Keratinocyte (primary cell): ENCODE data around the gene PLA2G4C. TPM values are rescaled to one million over a fixed set of nuclear protein-coding genes. Genes with fewer than 3 reads are reported as not detected.

Experiments
- DNase-seq: peaks from one replicate; pipeline ENCODE4 v3.0.0-alpha.2; 2011; ENCODE audit warnings: low read depth, missing footprints, low spot score
- FAIRE-seq: peaks from 2 replicates; lab custom pipeline; 2011; peaks lifted over from hg19 to GRCh38; lab: Jason Lieb, UNC
- H2AFZ ChIP-seq: 2 replicates; pipeline ENCODE4 v1.6.0; 2012; ENCODE audit warnings: low read length, control low read depth, inconsistent platforms; ENCODE audit not compliant: control insufficient read depth
- H3K27ac ChIP-seq: 2 replicates; pipeline ENCODE4 v1.5.1; 2011; ENCODE audit warnings: low read length; ENCODE audit not compliant: control insufficient read depth, insufficient read depth
- H3K27me3 ChIP-seq: 3 replicates; pipeline ENCODE4 v1.6.0; 2011; ENCODE audit warnings: low read length; ENCODE audit not compliant: control insufficient read depth, insufficient read depth; ENCODE audit errors: extremely low read depth
- H3K36me3 ChIP-seq, 2 experiments: 2 replicates in 1 of 2; 3 replicates in 1 of 2; pipeline ENCODE4 v1.5.1; 2011; ENCODE audit warnings: low read length in 2 of 2, mild to moderate bottlenecking in 1 of 2; ENCODE audit not compliant: control insufficient read depth in 2 of 2, insufficient read depth in 2 of 2; ENCODE audit errors: extremely low read depth in 1 of 2
- H3K4me1 ChIP-seq: 3 replicates; pipeline ENCODE4 v1.5.1; 2011; ENCODE audit warnings: low read length; ENCODE audit not compliant: control insufficient read depth, insufficient read depth; ENCODE audit errors: extremely low read depth
- H3K4me2 ChIP-seq: 3 replicates; pipeline ENCODE4 v1.6.0; 2011; ENCODE audit warnings: low read depth, low read length; ENCODE audit not compliant: control insufficient read depth, insufficient read depth; ENCODE audit errors: extremely low read depth
- H3K4me3 ChIP-seq, 3 experiments: fragments of 200-600 bp in 1 of 3; sonication (generic) in 1 of 3; 2 replicates in 2 of 3; 3 replicates in 1 of 3; pipeline ENCODE4 v1.5.1; 2011 to 2016; ENCODE audit warnings: low read length in 3 of 3, mild to moderate bottlenecking in 3 of 3, control low read depth in 2 of 3, inconsistent platforms in 1 of 3, low read depth in 1 of 3, mixed read lengths in 1 of 3, mixed run types in 1 of 3, moderate library complexity in 1 of 3; ENCODE audit not compliant: control insufficient read depth in 2 of 3, insufficient read depth in 2 of 3; ENCODE audit errors: extremely low read depth in 1 of 3
- H3K79me2 ChIP-seq: 2 replicates; pipeline ENCODE4 v1.6.0; 2012; ENCODE audit warnings: low read length; ENCODE audit not compliant: control insufficient read depth, insufficient read depth
- H3K9ac ChIP-seq: 3 replicates; pipeline ENCODE4 v1.6.0; 2011; ENCODE audit warnings: low read length; ENCODE audit not compliant: control insufficient read depth, insufficient read depth; ENCODE audit errors: extremely low read depth
- H3K9me1 ChIP-seq: 3 replicates; pipeline ENCODE4 v1.6.0; 2011; ENCODE audit warnings: low read length; ENCODE audit not compliant: control insufficient read depth, insufficient read depth; ENCODE audit errors: extremely low read depth
- H3K9me3 ChIP-seq: 2 replicates; pipeline ENCODE4 v1.5.1; 2012; ENCODE audit warnings: low read depth, low read length; ENCODE audit not compliant: control insufficient read depth
- H4K20me1 ChIP-seq: 3 replicates; pipeline ENCODE4 v1.6.0; 2011; ENCODE audit warnings: low read length; ENCODE audit not compliant: control insufficient read depth, insufficient read depth; ENCODE audit errors: extremely low read depth
- CTCF ChIP-seq, 3 experiments: IDR thresholded peaks in 1 of 3; conservative IDR thresholded peaks in 1 of 3; optimal IDR thresholded peaks in 1 of 3; 2 replicates in 2 of 3; 3 replicates in 1 of 3; pipeline versions ENCODE3 to v1.5.1; 2011; ENCODE audit warnings: low read length in 3 of 3, mild to moderate bottlenecking in 3 of 3, moderate library complexity in 2 of 3, control low read depth in 1 of 3, inconsistent platforms in 1 of 3; ENCODE audit not compliant: insufficient read depth in 2 of 3; ENCODE audit errors: extremely low read depth in 1 of 3
- EZH2 ChIP-seq: IDR thresholded peaks from one replicate; pipeline ENCODE4 v1.6.1; 2012; ENCODE audit warnings: inconsistent platforms, mild to moderate bottlenecking, low read length, moderate library complexity
- dilution Hi-C: fragments of 300-500 bp; cut with MboI; formaldehyde crosslinking; loops from one replicate; pipeline ENCODE4 v1.7.0; 2020; ENCODE audit warnings: low sequenced_read_pairs; ENCODE audit not compliant: extremely low pct_ligation_motif_present
- polyA plus RNA-seq, 5 experiments: library from polyadenylated mRNA; depleted of rRNA in 3 of 5; stranded (reverse) in 3 of 5; stranded (forward) in 1 of 5; unstranded in 1 of 5; fragments of >200 nt; gene quantifications; 1 replicate in 1 of 5; 2 replicates in 3 of 5; 3 replicates in 1 of 5; pipeline versions ENCODE4 v1.2.1 to v1.2.3, GENCODE V29; 2011 to 2012; ENCODE audit warnings: missing spikeins in 2 of 5, low read depth in 1 of 5, low replicate concordance in 1 of 5

PLA2G4C gene
- polyA plus RNA-seq, 1 donor (not counting 4 experiments of a cell fraction or from before 2014, with no cell fraction given), result 0.35 TPM

GRCh38 chr19:48004236-48004635, 106.4 kb downstream of the PLA2G4C start:
- Histone ChIP-seq H3K4me2 (no peak overlapping the region), H4K20me1 (no peaks in the 10 kb centered on the region), H3K4me3 (no peak overlapping the region), H2AFZ (no peak overlapping the region), H3K79me2 (no peaks in the 10 kb centered on the region), H3K27me3 (no peaks in the 10 kb centered on the region), H3K27ac (no peak overlapping the region), H3K4me1 (no peaks in the 10 kb centered on the region), H3K9me3 (no peaks in the 10 kb centered on the region), H3K36me3 (no peaks in the 10 kb centered on the region), H3K9me1 (no peaks in the 10 kb centered on the region), H3K9ac (no peak overlapping the region)
- DNase-seq (no peak), FAIRE-seq (no peak)
- no peak for TF ChIP-seq CTCF (optimal IDR thresholded peaks at IDR 0.05 in 1 of 3, IDR thresholded peaks at IDR 0.05 in 1 of 3, conservative IDR thresholded peaks at IDR 0.05 in 1 of 3; ENCODE audit: extremely low read depth in 1 of 3, insufficient read depth in 2 of 3, low read length in 3 of 3)
- no peak for TF ChIP-seq EZH2
- dilution Hi-C loops, result no loop called here

- H3K4me2 ChIP-seq, result no peak overlapping the region
- no peak overlapping the region for H3K4me3 ChIP-seq
- H3K4me1 ChIP-seq, result no peaks in the 10 kb centered on the region
- no peaks in the 10 kb centered on the region for H3K27me3 ChIP-seq
- no peak for TF ChIP-seq EZH2
- no peak for TF ChIP-seq CTCF (optimal IDR thresholded peaks at IDR 0.05 in 1 of 3, IDR thresholded peaks at IDR 0.05 in 1 of 3, conservative IDR thresholded peaks at IDR 0.05 in 1 of 3; ENCODE audit: extremely low read depth in 1 of 3, insufficient read depth in 2 of 3, low read length in 3 of 3)
- H3K9me3 ChIP-seq, result no peaks in the 10 kb centered on the region
- no peaks in the 10 kb centered on the region for H4K20me1 ChIP-seq
- no peak overlapping the region for H2AFZ ChIP-seq
- H3K9me1 ChIP-seq, result no peaks in the 10 kb centered on the region
- no peak for DNase-seq
- dilution Hi-C loops, result no loop called here
- H3K27ac ChIP-seq, result no peak overlapping the region
- no peak overlapping the region for H3K9ac ChIP-seq
- FAIRE-seq, result no peak
- no peaks in the 10 kb centered on the region for H3K36me3 ChIP-seq
- H3K79me2 ChIP-seq, result no peaks in the 10 kb centered on the region
Observed at GRCh38 chr19:48000846-48001245, 109.8 kb downstream of the PLA2G4C start.
